Fibroblast of the aortic adventitia (primary cell): ENCODE data around the gene THRA. TPM values are rescaled to one million over a fixed set of nuclear protein-coding genes. Genes with fewer than 3 reads are reported as not detected.
A peak's percentile ranks its signal among the peaks of the same experiment; 100 is the strongest.

Experiments used
- DNase-seq: peaks from one replicate; pipeline ENCODE4 v3.0.0-alpha.2; 2010; ENCODE audit warnings: low read depth
- H3K4me3 ChIP-seq: 2 replicates; pipeline ENCODE4 v1.5.1; 2011; ENCODE audit warnings: low read depth, mild to moderate bottlenecking, control low read depth, low read length, moderate library complexity
- total RNA-seq: library from RNA; depleted of rRNA; stranded (reverse); fragments of >200 nt; gene quantifications from 2 replicates; pipeline ENCODE4 v1.2.3, GENCODE V29; 2012; ENCODE audit warnings: low replicate concordance
- TF ChIP-seq, protein P1 (sequence below): IDR thresholded peaks from 2 replicates; pipeline ENCODE4 v1.5.1; 2011; ENCODE audit warnings: mild to moderate bottlenecking, low read length, control low read depth, inconsistent platforms; ENCODE audit not compliant: insufficient read depth

Gene THRA, protein sequence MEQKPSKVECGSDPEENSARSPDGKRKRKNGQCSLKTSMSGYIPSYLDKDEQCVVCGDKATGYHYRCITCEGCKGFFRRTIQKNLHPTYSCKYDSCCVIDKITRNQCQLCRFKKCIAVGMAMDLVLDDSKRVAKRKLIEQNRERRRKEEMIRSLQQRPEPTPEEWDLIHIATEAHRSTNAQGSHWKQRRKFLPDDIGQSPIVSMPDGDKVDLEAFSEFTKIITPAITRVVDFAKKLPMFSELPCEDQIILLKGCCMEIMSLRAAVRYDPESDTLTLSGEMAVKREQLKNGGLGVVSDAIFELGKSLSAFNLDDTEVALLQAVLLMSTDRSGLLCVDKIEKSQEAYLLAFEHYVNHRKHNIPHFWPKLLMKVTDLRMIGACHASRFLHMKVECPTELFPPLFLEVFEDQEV
- total RNA-seq, result 23.0 and 26.0 TPM in 2 replicates

DNA sequence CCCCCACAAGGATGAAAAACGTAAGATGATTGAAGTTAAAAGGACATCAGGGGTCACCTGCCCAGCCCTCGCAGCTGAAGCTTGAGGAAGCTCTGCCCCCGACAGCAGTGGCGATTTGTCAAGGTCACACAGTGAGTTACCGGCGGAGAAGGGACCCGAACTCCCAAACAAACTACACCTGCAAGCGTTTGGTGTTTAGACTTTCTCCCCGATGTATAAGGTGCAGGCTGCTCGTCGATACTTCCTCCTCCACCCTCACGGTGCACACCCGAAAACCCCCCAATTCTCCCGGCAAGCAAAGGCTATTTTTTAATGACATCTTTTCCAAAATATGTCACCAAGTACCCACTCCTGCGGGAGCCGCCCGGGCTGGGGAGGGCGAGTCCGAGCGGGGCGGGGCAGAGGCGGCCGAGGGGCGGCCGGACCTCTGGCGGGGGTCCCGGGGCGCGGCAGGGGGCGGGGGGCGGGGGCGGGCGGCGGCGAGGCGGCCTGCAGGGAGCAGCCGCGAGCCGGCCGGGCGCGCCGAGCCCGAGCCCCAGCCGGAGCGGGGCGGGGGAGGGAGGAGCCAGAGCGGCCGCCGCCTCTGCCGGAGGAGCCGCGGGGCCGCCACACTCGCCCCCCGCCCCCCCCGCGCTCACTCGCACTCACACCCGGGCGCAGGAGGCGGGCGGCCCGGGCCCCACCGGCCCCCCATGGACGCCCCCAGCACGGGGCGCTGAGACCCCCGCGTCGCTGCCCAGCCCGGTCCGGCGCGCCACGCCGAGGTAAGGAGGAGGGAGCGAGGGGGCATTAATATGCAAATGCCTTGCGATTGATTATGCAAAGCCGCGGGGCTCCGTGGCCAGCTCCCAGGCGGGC lies at the start of gene THRA:
THRA (plus strand) TSS at position 637 of the 858 bp plus-strand sequence. CDS start 11,524 bp downstream, outside the sequence.
- H3K4me3 ChIP-seq, result peak within 1 kb of the TSS; percentile 93
- TF ChIP-seq, protein P1, sequence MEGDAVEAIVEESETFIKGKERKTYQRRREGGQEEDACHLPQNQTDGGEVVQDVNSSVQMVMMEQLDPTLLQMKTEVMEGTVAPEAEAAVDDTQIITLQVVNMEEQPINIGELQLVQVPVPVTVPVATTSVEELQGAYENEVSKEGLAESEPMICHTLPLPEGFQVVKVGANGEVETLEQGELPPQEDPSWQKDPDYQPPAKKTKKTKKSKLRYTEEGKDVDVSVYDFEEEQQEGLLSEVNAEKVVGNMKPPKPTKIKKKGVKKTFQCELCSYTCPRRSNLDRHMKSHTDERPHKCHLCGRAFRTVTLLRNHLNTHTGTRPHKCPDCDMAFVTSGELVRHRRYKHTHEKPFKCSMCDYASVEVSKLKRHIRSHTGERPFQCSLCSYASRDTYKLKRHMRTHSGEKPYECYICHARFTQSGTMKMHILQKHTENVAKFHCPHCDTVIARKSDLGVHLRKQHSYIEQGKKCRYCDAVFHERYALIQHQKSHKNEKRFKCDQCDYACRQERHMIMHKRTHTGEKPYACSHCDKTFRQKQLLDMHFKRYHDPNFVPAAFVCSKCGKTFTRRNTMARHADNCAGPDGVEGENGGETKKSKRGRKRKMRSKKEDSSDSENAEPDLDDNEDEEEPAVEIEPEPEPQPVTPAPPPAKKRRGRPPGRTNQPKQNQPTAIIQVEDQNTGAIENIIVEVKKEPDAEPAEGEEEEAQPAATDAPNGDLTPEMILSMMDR, result peak; percentile 0
- DNase-seq, result no peak

DNA sequence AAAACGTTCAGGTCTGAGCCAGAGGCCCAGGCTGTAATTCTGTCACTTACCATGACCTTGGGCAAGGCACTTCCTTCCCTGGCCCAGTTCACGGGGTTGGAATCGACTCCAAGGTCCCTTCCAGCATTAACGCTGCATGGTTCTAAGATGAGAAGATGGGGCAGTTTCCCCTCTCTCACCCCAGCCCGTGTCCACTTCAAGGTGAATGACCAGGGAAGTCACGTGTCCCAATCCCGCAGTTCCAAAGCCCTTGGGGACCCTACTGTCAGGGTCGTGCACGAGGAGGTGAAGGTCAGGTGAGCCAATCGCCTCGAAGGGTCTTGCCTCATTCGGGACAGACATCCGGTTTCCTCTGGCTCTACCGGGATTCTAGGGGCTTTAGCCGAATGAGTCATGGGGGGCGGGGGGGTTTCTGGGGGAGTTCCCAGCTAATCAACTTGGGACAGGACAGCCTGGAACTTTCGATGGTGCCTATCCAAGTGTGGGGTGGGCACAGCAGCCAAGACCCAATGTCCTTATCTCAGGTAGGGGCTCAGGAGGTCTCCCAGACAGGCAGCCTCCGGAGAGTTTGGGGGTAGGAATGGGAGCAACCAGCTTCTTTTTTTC lies 48.3 kb upstream of the THRA start:
- no peak overlapping the region for H3K4me3 ChIP-seq
- no peak for DNase-seq
- TF ChIP-seq, protein P1, result no peak

DNA sequence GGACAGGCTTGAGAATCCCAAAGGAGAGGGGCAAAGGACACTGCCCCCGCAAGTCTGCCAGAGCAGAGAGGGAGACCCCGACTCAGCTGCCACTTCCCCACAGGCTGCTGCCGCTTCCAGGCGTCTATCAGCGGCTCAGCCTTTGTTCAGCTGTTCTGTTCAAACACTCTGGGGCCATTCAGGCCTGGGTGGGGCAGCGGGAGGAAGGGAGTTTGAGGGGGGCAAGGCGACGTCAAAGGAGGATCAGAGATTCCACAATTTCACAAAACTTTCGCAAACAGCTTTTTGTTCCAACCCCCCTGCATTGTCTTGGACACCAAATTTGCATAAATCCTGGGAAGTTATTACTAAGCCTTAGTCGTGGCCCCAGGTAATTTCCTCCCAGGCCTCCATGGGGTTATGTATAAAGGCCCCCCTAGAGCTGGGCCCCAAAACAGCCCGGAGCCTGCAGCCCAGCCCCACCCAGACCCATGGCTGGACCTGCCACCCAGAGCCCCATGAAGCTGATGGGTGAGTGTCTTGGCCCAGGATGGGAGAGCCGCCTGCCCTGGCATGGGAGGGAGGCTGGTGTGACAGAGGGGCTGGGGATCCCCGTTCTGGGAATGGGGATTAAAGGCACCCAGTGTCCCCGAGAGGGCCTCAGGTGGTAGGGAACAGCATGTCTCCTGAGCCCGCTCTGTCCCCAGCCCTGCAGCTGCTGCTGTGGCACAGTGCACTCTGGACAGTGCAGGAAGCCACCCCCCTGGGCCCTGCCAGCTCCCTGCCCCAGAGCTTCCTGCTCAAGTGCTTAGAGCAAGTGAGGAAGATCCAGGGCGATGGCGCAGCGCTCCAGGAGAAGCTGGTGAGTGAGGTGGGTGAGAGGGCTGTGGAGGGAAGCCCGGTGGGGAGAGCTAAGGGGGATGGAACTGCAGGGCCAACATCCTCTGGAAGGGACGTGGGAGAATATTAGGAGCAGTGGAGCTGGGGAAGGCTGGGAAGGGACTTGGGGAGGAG lies 47.5 kb upstream of the THRA start, which contains the start of gene CSF3:
CSF3 (plus strand) TSS at position 436 of the 993 bp plus-strand sequence; CDS start at position 471, 35 bp downstream.
- DNase-seq, result peak; percentile 37
- H3K4me3 ChIP-seq, result no peak within 1 kb of the TSS
- TF ChIP-seq, protein P1, result no peak

DNA sequence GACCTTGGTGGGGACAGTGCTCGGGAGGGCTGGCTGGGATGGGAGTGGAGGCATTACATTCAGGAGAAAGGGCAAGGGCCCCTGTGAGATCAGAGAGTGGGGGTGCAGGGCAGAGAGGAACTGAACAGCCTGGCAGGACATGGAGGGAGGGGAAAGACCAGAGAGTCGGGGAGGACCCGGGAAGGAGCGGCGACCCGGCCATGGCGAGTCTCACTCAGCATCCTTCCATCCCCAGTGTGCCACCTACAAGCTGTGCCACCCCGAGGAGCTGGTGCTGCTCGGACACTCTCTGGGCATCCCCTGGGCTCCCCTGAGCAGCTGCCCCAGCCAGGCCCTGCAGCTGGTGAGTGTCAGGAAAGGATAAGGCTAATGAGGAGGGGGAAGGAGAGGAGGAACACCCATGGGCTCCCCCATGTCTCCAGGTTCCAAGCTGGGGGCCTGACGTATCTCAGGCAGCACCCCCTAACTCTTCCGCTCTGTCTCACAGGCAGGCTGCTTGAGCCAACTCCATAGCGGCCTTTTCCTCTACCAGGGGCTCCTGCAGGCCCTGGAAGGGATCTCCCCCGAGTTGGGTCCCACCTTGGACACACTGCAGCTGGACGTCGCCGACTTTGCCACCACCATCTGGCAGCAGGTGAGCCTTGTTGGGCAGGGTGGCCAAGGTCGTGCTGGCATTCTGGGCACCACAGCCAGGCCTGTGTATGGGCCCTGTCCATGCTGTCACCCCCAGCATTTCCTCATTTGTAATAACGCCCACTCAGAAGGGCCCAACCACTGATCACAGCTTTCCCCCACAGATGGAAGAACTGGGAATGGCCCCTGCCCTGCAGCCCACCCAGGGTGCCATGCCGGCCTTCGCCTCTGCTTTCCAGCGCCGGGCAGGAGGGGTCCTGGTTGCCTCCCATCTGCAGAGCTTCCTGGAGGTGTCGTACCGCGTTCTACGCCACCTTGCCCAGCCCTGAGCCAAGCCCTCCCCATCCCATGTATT lies 46.5 kb upstream of the THRA start:
- TF ChIP-seq, protein P1, result no peak
- H3K4me3 ChIP-seq, result no peak overlapping the region
- no peak for DNase-seq

DNA sequence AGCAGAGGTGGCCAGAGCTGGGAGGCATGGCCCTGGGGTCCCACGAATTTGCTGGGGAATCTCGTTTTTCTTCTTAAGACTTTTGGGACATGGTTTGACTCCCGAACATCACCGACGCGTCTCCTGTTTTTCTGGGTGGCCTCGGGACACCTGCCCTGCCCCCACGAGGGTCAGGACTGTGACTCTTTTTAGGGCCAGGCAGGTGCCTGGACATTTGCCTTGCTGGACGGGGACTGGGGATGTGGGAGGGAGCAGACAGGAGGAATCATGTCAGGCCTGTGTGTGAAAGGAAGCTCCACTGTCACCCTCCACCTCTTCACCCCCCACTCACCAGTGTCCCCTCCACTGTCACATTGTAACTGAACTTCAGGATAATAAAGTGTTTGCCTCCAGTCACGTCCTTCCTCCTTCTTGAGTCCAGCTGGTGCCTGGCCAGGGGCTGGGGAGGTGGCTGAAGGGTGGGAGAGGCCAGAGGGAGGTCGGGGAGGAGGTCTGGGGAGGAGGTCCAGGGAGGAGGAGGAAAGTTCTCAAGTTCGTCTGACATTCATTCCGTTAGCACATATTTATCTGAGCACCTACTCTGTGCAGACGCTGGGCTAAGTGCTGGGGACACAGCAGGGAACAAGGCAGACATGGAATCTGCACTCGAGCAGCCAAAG lies 45.2 kb upstream of the THRA start:
- TF ChIP-seq, protein P1, result no peak
- DNase-seq, result no peak
- H3K4me3 ChIP-seq, result no peak overlapping the region
